ENCODE data around the gene PEX11B. TPM values are rescaled to one million over a fixed set of nuclear protein-coding genes. Genes with fewer than 3 reads are reported as not detected.

The PEX11B gene
- total RNA-seq, 1 experiment from 2014 or later, result 19.7 TPM

DNA sequence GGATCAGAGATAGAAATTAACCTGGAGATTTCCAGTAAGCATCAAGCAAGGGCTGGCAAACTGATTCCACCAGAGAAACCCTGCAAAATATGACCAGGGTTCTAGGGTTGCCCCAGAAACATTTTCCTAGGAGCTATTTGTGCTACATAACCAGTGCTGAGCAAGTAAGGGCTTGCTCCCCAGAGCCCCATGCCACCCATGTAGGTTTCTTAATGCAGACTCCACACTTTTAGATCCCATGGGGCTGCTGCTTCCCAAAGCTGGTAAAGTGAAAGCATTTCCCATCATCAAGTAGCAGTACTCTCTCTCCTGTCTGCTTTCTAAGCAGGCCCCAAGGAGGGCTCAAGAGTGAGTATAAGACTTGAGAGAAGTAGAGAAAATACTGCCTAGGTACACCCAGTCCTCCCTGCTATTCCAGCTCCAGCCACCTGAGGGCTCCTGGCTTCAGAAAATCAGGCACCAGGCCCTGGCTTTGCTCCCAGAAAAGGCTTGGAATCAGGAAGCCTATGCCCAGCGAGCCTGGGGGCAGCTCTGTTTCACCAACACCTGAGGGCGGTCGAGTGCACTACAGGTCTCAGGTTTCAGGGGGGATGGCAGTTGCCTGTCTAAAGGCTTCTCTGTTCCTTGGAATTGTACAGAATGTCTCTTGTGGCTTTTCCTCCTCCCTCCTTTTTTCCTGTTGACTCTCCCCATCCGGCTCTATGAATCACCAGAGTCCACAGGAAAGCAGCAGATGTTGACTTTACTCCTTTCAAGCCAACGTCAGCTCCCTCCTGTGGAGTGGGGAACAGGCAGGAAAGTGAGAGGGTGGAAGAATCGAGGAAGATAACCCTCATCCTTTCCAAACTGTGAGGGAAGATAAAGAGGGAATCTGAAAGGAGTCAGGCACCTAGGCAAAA, 26.7 kb downstream of the PEX11B start:
- intact Hi-C loops (cut with micrococcal nuclease; ENCODE audit: unreplicated experiment), result loop anchor here (1.0 kb wide), 6 partner anchors 18 to 118 kb away; partner anchors contain the start of genes ITGA10, NUDT17 and PIAS3
- Histone ChIP-seq H4K20me1 (ENCODE audit: insufficient read depth) (no peaks in the 10 kb centered on the region), H3K36me3 (ENCODE audit: low read depth) (no peaks in the 10 kb centered on the region), H3K79me2 (ENCODE audit: low read depth) (no peaks in the 10 kb centered on the region), H3F3A (ENCODE audit: insufficient read depth, low read depth) (peaks cover 35% of the 10 kb centered on the region), H3K4me1 (replicated peaks; ENCODE audit: insufficient read depth) (peaks cover 52% of the 10 kb centered on the region), H3K9me2 (ENCODE audit: insufficient read depth) (no peaks in the 10 kb centered on the region), H3K9me3 (ENCODE audit: insufficient read depth, low read depth) (no peaks in the 10 kb centered on the region), H3K27me3 (ENCODE audit: insufficient read depth, low read depth) (no peaks in the 10 kb centered on the region), H3K4me2 (peak overlapping the region; percentile 69), H2AFZ (peak overlapping the region; percentile 28; the same call in 1 of the 2 replicates), H3K27ac (peak overlapping the region; percentile 65), H3K4me3 (peak overlapping the region; percentile 27; the same call in 1 of the 2 replicates)
- TF ChIP-seq EZH2 (IDR thresholded peaks at IDR 0.05; ENCODE audit: low read depth), result no peak
- TF ChIP-seq, protein P1, sequence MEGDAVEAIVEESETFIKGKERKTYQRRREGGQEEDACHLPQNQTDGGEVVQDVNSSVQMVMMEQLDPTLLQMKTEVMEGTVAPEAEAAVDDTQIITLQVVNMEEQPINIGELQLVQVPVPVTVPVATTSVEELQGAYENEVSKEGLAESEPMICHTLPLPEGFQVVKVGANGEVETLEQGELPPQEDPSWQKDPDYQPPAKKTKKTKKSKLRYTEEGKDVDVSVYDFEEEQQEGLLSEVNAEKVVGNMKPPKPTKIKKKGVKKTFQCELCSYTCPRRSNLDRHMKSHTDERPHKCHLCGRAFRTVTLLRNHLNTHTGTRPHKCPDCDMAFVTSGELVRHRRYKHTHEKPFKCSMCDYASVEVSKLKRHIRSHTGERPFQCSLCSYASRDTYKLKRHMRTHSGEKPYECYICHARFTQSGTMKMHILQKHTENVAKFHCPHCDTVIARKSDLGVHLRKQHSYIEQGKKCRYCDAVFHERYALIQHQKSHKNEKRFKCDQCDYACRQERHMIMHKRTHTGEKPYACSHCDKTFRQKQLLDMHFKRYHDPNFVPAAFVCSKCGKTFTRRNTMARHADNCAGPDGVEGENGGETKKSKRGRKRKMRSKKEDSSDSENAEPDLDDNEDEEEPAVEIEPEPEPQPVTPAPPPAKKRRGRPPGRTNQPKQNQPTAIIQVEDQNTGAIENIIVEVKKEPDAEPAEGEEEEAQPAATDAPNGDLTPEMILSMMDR (conservative IDR thresholded peaks at IDR 0.05), result peak; percentile 95
- peak; percentile 97 to 99 for DNase-seq
- no TSS peak for BruUV-seq (replicated peaks)
- ChIA-PET POLR2A (ENCODE audit: unreplicated experiment) (interaction anchor here (0.5 to 1.6 kb wide), 9 partner anchors 32 to 119 kb away, joined by 3 to 19 read pairs (median 6); partner anchors contain the start of genes ANKRD34A, NUDT17, PIAS3 and POLR3C), CTCF (interaction anchor here (0.5 to 3.8 kb wide), 19 partner anchors 10 to 214 kb away, joined by 3 to 29 read pairs (median 4); partner anchors contain the start of genes ITGA10, LIX1L, NUDT17 and PEX11B)

DNA sequence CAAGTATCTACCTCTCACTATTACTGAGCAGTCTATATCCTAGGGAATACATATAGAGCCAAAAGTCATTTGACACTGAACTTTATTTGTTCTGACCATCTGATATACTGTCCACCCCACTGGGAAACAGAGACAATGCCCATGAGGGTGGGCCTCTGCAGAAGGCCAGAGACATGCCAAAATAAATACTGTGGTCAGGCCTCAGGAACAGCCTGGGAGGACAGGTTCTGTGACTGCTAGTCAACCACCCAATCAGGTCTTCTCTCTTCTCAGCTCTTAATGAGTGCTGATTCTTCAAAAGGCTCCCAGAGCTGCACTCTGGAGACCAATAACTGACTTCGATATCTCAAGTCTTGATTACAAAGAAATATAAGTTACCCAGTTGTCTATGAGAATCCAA, 27.4 kb downstream of the PEX11B start:
- peaks cover 35% of the 10 kb centered on the region for H3F3A ChIP-seq (ENCODE audit: insufficient read depth, low read depth)
- no peaks in the 10 kb centered on the region for H3K9me2 ChIP-seq (ENCODE audit: insufficient read depth)
- H3K4me3 ChIP-seq, result peak overlapping the region; percentile 27; the same call in 1 of the 2 replicates
- no peaks in the 10 kb centered on the region for H3K79me2 ChIP-seq (ENCODE audit: low read depth)
- intact Hi-C loops (cut with micrococcal nuclease; ENCODE audit: unreplicated experiment), result no loop called here
- no peaks in the 10 kb centered on the region for H4K20me1 ChIP-seq (ENCODE audit: insufficient read depth)
- POLR2A ChIA-PET (ENCODE audit: unreplicated experiment), result interaction anchor here (0.6 to 1.6 kb wide), 4 partner anchors 33 to 120 kb away, joined by 4 to 19 read pairs (median 7); partner anchors contain the start of genes NUDT17, PIAS3, POLR3C and RNF115
- DNase-seq, result peak; percentile 75 to 92
- BruUV-seq (replicated peaks), result no TSS peak
- CTCF ChIA-PET, result interaction anchor here (0.5 to 3.8 kb wide), 15 partner anchors 10 to 213 kb away, joined by 3 to 29 read pairs (median 5); partner anchors contain the start of genes ITGA10, NUDT17, PIAS3 and RBM8A
- H3K4me1 ChIP-seq (replicated peaks; ENCODE audit: insufficient read depth), result peaks cover 52% of the 10 kb centered on the region
- H3K9me3 ChIP-seq (ENCODE audit: insufficient read depth, low read depth), result no peaks in the 10 kb centered on the region
- no peak for TF ChIP-seq EZH2 (IDR thresholded peaks at IDR 0.05; ENCODE audit: low read depth)
- TF ChIP-seq, protein P1 (conservative IDR thresholded peaks at IDR 0.05), result no peak
- H3K27ac ChIP-seq, result peak overlapping the region; percentile 58
- H3K4me2 ChIP-seq, result peak overlapping the region; percentile 69
- no peaks in the 10 kb centered on the region for H3K27me3 ChIP-seq (ENCODE audit: insufficient read depth, low read depth)
- no peaks in the 10 kb centered on the region for H3K36me3 ChIP-seq (ENCODE audit: low read depth)
- peak overlapping the region; percentile 15; the same call in 1 of the 2 replicates for H2AFZ ChIP-seq

DNA sequence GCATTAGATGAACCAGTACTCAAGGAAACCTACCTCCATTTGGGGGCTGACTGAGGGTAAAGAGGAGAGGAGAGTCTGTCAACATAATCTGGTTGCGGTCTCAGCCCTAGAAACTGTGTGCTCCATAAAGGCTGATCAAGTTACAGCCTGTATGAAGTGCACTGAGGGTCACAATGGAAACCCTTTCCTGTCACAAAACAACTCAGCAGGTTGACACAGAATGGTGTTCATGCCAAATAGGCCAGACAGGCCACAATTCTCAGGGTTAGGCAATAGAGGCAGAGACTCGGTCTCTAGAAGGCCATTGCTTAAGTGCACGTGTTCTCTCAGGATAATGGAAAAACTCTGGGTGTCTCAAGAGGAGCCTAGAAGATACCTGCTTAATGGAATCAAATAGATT, 28.8 kb downstream of the PEX11B start:
- H3K36me3 ChIP-seq (ENCODE audit: low read depth), result no peaks in the 10 kb centered on the region
- H3K4me1 ChIP-seq (replicated peaks; ENCODE audit: insufficient read depth), result peaks cover 58% of the 10 kb centered on the region

More for the DNA sequence above, 28.8 kb downstream of the PEX11B start:
- POLR2A ChIA-PET (ENCODE audit: unreplicated experiment), result no interaction called here
- peaks cover 35% of the 10 kb centered on the region for H3F3A ChIP-seq (ENCODE audit: insufficient read depth, low read depth)
- H3K4me2 ChIP-seq, result peak overlapping the region; percentile 11; the same call in 1 of the 2 replicates
- no peaks in the 10 kb centered on the region for H3K79me2 ChIP-seq (ENCODE audit: low read depth)
- TF ChIP-seq, protein P1 (conservative IDR thresholded peaks at IDR 0.05), result no peak
- TF ChIP-seq EZH2 (IDR thresholded peaks at IDR 0.05; ENCODE audit: low read depth), result no peak
- no peak overlapping the region for H3K27ac ChIP-seq
- intact Hi-C loops (cut with micrococcal nuclease; ENCODE audit: unreplicated experiment), result no loop called here
- H3K4me3 ChIP-seq, result no peak overlapping the region
- no peaks in the 10 kb centered on the region for H4K20me1 ChIP-seq (ENCODE audit: insufficient read depth)
- H2AFZ ChIP-seq, result no peak overlapping the region
- CTCF ChIA-PET, result no interaction called here
- BruUV-seq (replicated peaks), result no TSS peak
- H3K9me3 ChIP-seq (ENCODE audit: insufficient read depth, low read depth), result no peaks in the 10 kb centered on the region
- H3K27me3 ChIP-seq (ENCODE audit: insufficient read depth, low read depth), result no peaks in the 10 kb centered on the region
- no peaks in the 10 kb centered on the region for H3K9me2 ChIP-seq (ENCODE audit: insufficient read depth)
- DNase-seq, result no peak

Data from PC-9 (cell line).